ENCODE results near the gene RAB1B. TPM values are rescaled to one million over a fixed set of nuclear protein-coding genes. Genes with fewer than 3 reads are reported as not detected.

RAB1B gene
- polyA plus RNA-seq, 4 donors = 125 to 205 (median 179) TPM

DNA sequence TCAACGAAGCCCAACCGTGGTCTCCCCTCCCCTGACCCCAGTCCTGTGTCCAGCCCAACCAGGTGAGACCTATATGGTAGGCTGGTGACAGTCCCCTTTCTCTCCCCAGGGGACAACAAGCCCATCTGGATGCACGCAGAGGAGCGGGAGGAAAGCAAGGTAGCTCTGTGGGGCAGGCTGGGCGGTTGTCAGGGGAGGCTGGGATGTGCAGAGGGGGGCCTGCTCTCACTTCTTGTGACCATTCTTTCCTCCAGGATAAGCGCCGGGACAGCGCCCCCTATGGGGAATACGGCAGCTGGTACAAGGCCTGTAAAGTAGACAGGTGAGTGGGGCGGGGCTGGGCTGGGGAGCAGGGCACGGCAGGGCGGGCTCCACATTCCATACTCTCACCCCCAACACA is 3.5 kb upstream of the RAB1B start:
- peak; percentile 22 to 27 for DNase-seq
- no peak overlapping the region for H3K4me3 ChIP-seq (ENCODE audit: low read depth in 1 of 3, low read length in 3 of 3)
- FAIRE-seq = no peak
- H3K4me1 ChIP-seq (ENCODE audit: control insufficient read depth in 3 of 3, insufficient read depth in 2 of 3, low read depth in 1 of 3, low read length in 2 of 3) = peaks cover 0 to 9% (median 0%) of the 10 kb centered on the region in 3 donors
- H3K9me3 ChIP-seq (ENCODE audit: control insufficient read depth in 2 of 2, insufficient read depth in 1 of 2, low read depth in 1 of 2, low read length in 1 of 2) = no peaks in the 10 kb centered on the region
- no peak overlapping the region for H3K27ac ChIP-seq (ENCODE audit: low read depth in 1 of 3, low read length in 2 of 3)
- no peaks in the 10 kb centered on the region for H3K27me3 ChIP-seq (ENCODE audit: control insufficient read depth in 3 of 3, insufficient read depth in 3 of 3, low read length in 3 of 3)
- WGBS, 3 donors = 57 to 75% (median 67%) methylated on average over 12 of the region's 12 CpGs
- peaks cover 0 to 68% (median 2%) of the 10 kb centered on the region in 3 donors for H3K36me3 ChIP-seq (ENCODE audit: control insufficient read depth in 3 of 3, insufficient read depth in 2 of 3, low read depth in 1 of 3, low read length in 3 of 3)

GRCh38 chr11:66265531-66266377 is 2.7 kb upstream of the RAB1B start:
- Histone ChIP-seq H3K27me3 (ENCODE audit: control insufficient read depth in 3 of 3, insufficient read depth in 3 of 3, low read length in 3 of 3) (no peaks in the 10 kb centered on the region), H3K4me3 (ENCODE audit: low read depth in 1 of 3, low read length in 3 of 3) (no peak overlapping the region), H3K27ac (ENCODE audit: low read depth in 1 of 3, low read length in 2 of 3) (no peak overlapping the region), H3K36me3 (ENCODE audit: control insufficient read depth in 3 of 3, insufficient read depth in 2 of 3, low read depth in 1 of 3, low read length in 3 of 3) (peaks cover 0 to 70% (median 2%) of the 10 kb centered on the region in 3 donors), H3K4me1 (ENCODE audit: control insufficient read depth in 3 of 3, insufficient read depth in 2 of 3, low read depth in 1 of 3, low read length in 2 of 3) (peaks cover 0 to 12% (median 0%) of the 10 kb centered on the region in 3 donors), H3K9me3 (ENCODE audit: control insufficient read depth in 2 of 2, insufficient read depth in 1 of 2, low read depth in 1 of 2, low read length in 1 of 2) (no peaks in the 10 kb centered on the region)
- no peak for FAIRE-seq
- DNase-seq = no peak
- 93 to 94% (median 94%) methylated on average over 25 to 26 of the region's 26 CpGs for WGBS, 3 donors

- no peak overlapping the region for H3K4me3 ChIP-seq (ENCODE audit: low read depth in 1 of 3, low read length in 3 of 3)
These were observed 1.9 kb upstream of the RAB1B start for GRCh38 chr11:66266378-66267038.

GRCh38 chr11:66267039-66267378 is 1.4 kb upstream of the RAB1B start:
- Histone ChIP-seq H3K27me3 (ENCODE audit: control insufficient read depth in 3 of 3, insufficient read depth in 3 of 3, low read length in 3 of 3) (no peaks in the 10 kb centered on the region), H3K4me1 (ENCODE audit: control insufficient read depth in 3 of 3, insufficient read depth in 2 of 3, low read depth in 1 of 3, low read length in 2 of 3) (peaks cover 0 to 12% (median 0%) of the 10 kb centered on the region in 3 donors), H3K36me3 (ENCODE audit: control insufficient read depth in 3 of 3, insufficient read depth in 2 of 3, low read depth in 1 of 3, low read length in 3 of 3) (peaks cover 0 to 67% (median 5%) of the 10 kb centered on the region in 3 donors), H3K9me3 (ENCODE audit: control insufficient read depth in 2 of 2, insufficient read depth in 1 of 2, low read depth in 1 of 2, low read length in 1 of 2) (no peaks in the 10 kb centered on the region), H3K27ac (ENCODE audit: low read depth in 1 of 3, low read length in 2 of 3) (peak overlapping the region in 2 of 3 donors; percentile 34 to 60), H3K4me3 (ENCODE audit: low read depth in 1 of 3, low read length in 3 of 3) (peak overlapping the region in 2 of 3 donors; percentile 61 to 62)
- DNase-seq (no peak), FAIRE-seq (no peak)
- 23 to 41% (median 40%) methylated on average over 13 of the region's 13 CpGs for WGBS, 3 donors

More at GRCh38 chr11:66266378-66267038, 1.9 kb upstream of the RAB1B start:
- 84 to 92% (median 90%) methylated on average over 20 of the region's 20 CpGs for WGBS, 3 donors
- FAIRE-seq (no peak), DNase-seq (no peak)
- Histone ChIP-seq H3K27me3 (ENCODE audit: control insufficient read depth in 3 of 3, insufficient read depth in 3 of 3, low read length in 3 of 3) (no peaks in the 10 kb centered on the region), H3K27ac (ENCODE audit: low read depth in 1 of 3, low read length in 2 of 3) (peak overlapping the region in 2 of 3 donors; percentile 34 to 60), H3K4me1 (ENCODE audit: control insufficient read depth in 3 of 3, insufficient read depth in 2 of 3, low read depth in 1 of 3, low read length in 2 of 3) (peaks cover 0 to 12% (median 0%) of the 10 kb centered on the region in 3 donors), H3K9me3 (ENCODE audit: control insufficient read depth in 2 of 2, insufficient read depth in 1 of 2, low read depth in 1 of 2, low read length in 1 of 2) (no peaks in the 10 kb centered on the region), H3K36me3 (ENCODE audit: control insufficient read depth in 3 of 3, insufficient read depth in 2 of 3, low read depth in 1 of 3, low read length in 3 of 3) (peaks cover 0 to 67% (median 2%) of the 10 kb centered on the region in 3 donors)

- FAIRE-seq = no peak
- WGBS, 3 donors = 1 to 2% (median 1%) methylated on average over 51 to 61 of the region's 61 CpGs
These were observed 828 bp upstream of the RAB1B start for GRCh38 chr11:66267379-66268243.

DNA sequence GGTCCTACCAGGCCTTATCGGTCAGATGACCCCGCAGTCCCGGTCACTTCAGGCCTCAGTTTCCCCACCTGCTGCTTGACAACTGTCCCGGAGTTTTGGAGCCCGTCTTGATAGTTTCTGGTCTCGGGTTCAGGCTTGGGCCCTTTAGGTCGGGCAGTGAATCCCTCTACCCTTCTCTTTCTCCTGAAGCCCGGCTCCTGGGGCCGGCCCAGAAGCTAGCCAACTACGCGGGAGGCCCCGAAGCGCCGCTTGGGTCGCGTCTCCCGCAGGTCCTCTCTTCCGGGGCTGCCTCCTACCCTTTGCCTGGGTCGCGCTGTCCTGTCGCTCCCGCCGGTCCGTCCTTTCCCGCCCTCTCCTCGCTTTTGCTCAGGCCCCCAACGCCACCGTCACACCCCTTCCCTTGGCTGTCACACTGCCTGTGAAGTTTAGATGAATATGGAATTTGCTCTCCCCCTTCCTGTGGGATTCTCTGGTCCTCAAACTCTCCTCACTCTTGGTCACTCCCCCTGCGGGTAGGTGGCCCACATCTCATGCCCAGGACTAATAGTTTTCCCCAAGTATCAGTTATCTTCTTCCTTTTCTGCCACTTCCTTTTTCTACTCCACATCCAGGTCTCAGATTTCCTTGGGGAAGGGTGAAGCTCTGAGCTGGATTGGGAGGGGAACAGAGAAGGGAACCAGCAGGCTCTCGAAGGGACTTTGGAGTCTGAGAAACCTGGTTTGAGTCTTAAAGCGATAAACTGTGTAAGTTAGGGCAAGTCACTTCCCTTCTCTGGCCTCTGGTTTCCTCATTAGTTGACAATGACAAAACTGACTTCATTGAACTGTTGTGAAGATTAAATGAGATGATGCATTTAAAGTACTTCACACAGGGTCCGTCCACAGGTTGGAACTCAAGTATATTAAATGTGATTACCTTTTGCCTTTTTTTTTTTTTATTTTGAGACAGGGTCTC is 790 bp downstream of the RAB1B start:
- no peaks in the 10 kb centered on the region for H3K9me3 ChIP-seq (ENCODE audit: control insufficient read depth in 2 of 2, insufficient read depth in 1 of 2, low read depth in 1 of 2, low read length in 1 of 2)
- H3K4me3 ChIP-seq (ENCODE audit: low read depth in 1 of 3, low read length in 3 of 3) = peak overlapping the region; percentile 78 to 99 (median 88)
- peak overlapping the region; percentile 76 to 95 (median 94) for H3K27ac ChIP-seq (ENCODE audit: low read depth in 1 of 3, low read length in 2 of 3)
- peaks cover 6 to 67% (median 16%) of the 10 kb centered on the region in 3 donors for H3K36me3 ChIP-seq (ENCODE audit: control insufficient read depth in 3 of 3, insufficient read depth in 2 of 3, low read depth in 1 of 3, low read length in 3 of 3)
- WGBS, 3 donors = 1 to 2% (median 1%) methylated on average over 32 of the region's 32 CpGs
- H3K27me3 ChIP-seq (ENCODE audit: control insufficient read depth in 3 of 3, insufficient read depth in 3 of 3, low read length in 3 of 3) = no peaks in the 10 kb centered on the region
- DNase-seq = peak; percentile 51 to 63
- H3K4me1 ChIP-seq (ENCODE audit: control insufficient read depth in 3 of 3, insufficient read depth in 2 of 3, low read depth in 1 of 3, low read length in 2 of 3) = peaks cover 0 to 12% (median 0%) of the 10 kb centered on the region in 3 donors
- no peak for FAIRE-seq

More at GRCh38 chr11:66267379-66268243, 828 bp upstream of the RAB1B start:
- peak; percentile 82 to 93 for DNase-seq
- Histone ChIP-seq H3K36me3 (ENCODE audit: control insufficient read depth in 3 of 3, insufficient read depth in 2 of 3, low read depth in 1 of 3, low read length in 3 of 3) (peaks cover 3 to 67% (median 8%) of the 10 kb centered on the region in 3 donors), H3K27me3 (ENCODE audit: control insufficient read depth in 3 of 3, insufficient read depth in 3 of 3, low read length in 3 of 3) (no peaks in the 10 kb centered on the region), H3K27ac (ENCODE audit: low read depth in 1 of 3, low read length in 2 of 3) (peak overlapping the region; percentile 78 to 95 (median 94)), H3K9me3 (ENCODE audit: control insufficient read depth in 2 of 2, insufficient read depth in 1 of 2, low read depth in 1 of 2, low read length in 1 of 2) (no peaks in the 10 kb centered on the region), H3K4me1 (ENCODE audit: control insufficient read depth in 3 of 3, insufficient read depth in 2 of 3, low read depth in 1 of 3, low read length in 2 of 3) (peaks cover 0 to 12% (median 0%) of the 10 kb centered on the region in 3 donors), H3K4me3 (ENCODE audit: low read depth in 1 of 3, low read length in 3 of 3) (peak overlapping the region; percentile 37 to 62 (median 61))

GRCh38 chr11:66271816-66272215 is 3.4 kb downstream of the RAB1B start:
- 91 to 96% (median 93%) methylated on average over 7 of the region's 7 CpGs for WGBS, 3 donors
- Histone ChIP-seq H3K27me3 (ENCODE audit: control insufficient read depth in 3 of 3, insufficient read depth in 3 of 3, low read length in 3 of 3) (no peaks in the 10 kb centered on the region), H3K4me1 (ENCODE audit: control insufficient read depth in 3 of 3, insufficient read depth in 2 of 3, low read depth in 1 of 3, low read length in 2 of 3) (peaks cover 0 to 9% (median 0%) of the 10 kb centered on the region in 3 donors), H3K9me3 (ENCODE audit: control insufficient read depth in 2 of 2, insufficient read depth in 1 of 2, low read depth in 1 of 2, low read length in 1 of 2) (no peaks in the 10 kb centered on the region), H3K27ac (ENCODE audit: low read depth in 1 of 3, low read length in 2 of 3) (no peak overlapping the region), H3K36me3 (ENCODE audit: control insufficient read depth in 3 of 3, insufficient read depth in 2 of 3, low read depth in 1 of 3, low read length in 3 of 3) (peaks cover 12 to 68% (median 29%) of the 10 kb centered on the region in 3 donors), H3K4me3 (ENCODE audit: low read depth in 1 of 3, low read length in 3 of 3) (no peak overlapping the region)
- FAIRE-seq (no peak), DNase-seq (no peak)
